Upper lobe of right lung (tissue), 1 donor: ENCODE data around the gene KCNQ1OT1. TPM values are rescaled to one million over a fixed set of nuclear protein-coding genes. Genes with fewer than 3 reads are reported as not detected.

Experiments used
- ATAC-seq: fragments of 200-7000 bp; cut with Tn5 transposase; one replicate; pipeline ENCODE4 v1.9.1; 2020; ENCODE audit warnings: mild to moderate bottlenecking, moderate library complexity
- DNase-seq: peaks from one replicate; pipeline ENCODE4 v3.0.0-alpha.2; 2020
- H3K27ac ChIP-seq: fragments of 200-600 bp; one replicate; pipeline ENCODE4 v1.8.0; 2022
- H3K27me3 ChIP-seq: fragments of 200-600 bp; one replicate; pipeline ENCODE4 v1.8.0; 2022; ENCODE audit warnings: mild to moderate bottlenecking
- H3K36me3 ChIP-seq: fragments of 200-600 bp; one replicate; pipeline ENCODE4 v1.8.0; 2022
- H3K4me1 ChIP-seq: fragments of 200-600 bp; one replicate; pipeline ENCODE4 v1.8.0; 2022
- H3K4me3 ChIP-seq: fragments of 200-600 bp; one replicate; pipeline ENCODE4 v1.8.0; 2022; ENCODE audit warnings: mild to moderate bottlenecking
- H3K9me3 ChIP-seq: fragments of 200-600 bp; one replicate; pipeline ENCODE4 v1.8.0; 2022
- intact Hi-C: fragments of 100-400 bp; cut with DNase I; formaldehyde crosslinking; loops from one replicate; pipeline ENCODE4 v1.11.0; 2022
- total RNA-seq: library from RNA; stranded (reverse); fragmentation: NEBNext Ultra II Directional; extraction: Animal tissue kit (Norgen Biotek cat#: 25700); gene quantifications from one replicate; pipeline ENCODE4 v1.2.1, GENCODE V29; 2021
- TF ChIP-seq, protein P1 (sequence below): fragments of 200-600 bp; IDR thresholded peaks from one replicate; pipeline ENCODE4 v1.8.0; 2022; ENCODE audit warnings: antibody characterized with exemption
- donor health status: DM: no; HTN: yes; CAD: no; lungs with severe emphysema.

KCNQ1OT1 gene
- total RNA-seq, 1 donor from 2014 or later = 2.0 TPM

DNA sequence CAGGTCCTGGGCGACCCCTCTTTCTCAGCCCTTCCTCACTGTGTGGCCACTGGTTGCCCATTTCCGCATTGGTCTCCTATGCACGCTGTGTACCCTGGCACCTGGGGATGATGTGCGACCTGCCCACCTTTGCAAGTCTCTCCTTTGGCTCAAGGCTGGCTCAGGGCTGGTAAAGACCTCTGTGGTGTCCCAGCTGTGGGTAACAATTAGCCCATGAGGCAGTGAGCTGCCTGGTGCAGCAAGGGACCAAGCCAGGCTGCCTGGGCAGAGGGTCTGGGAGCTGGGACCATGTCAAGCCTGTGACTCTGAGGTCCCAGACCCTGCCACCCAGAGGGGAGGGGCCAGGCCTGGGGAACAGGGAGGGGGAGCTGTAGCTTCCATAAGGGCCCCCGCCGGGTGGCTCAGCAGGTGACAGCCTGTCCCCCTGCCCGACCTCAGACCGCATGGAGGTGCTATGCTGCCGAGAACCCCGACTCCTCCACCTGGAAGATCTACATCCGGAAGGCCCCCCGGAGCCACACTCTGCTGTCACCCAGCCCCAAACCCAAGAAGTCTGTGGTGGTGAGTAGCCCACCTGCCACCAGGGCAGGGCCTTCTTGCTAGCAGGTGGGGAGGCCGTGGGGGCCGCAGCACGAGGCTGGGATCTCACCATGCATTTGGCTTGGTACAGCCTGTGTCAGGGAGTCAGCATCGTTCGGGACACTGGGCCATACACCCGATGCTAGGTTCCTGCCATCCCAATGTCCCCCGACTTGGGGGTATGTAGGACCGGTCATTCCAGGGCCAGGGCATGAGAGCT is 112.5 kb downstream of the KCNQ1OT1 start:
- Histone ChIP-seq H3K4me3 (no peak overlapping the region), H3K9me3 (no peaks in the 10 kb centered on the region), H3K36me3 (no peaks in the 10 kb centered on the region), H3K4me1 (no peaks in the 10 kb centered on the region), H3K27me3 (no peaks in the 10 kb centered on the region), H3K27ac (no peak overlapping the region)
- DNase-seq (peak; percentile 61), ATAC-seq (no peak)
- intact Hi-C loops = no loop called here
- TF ChIP-seq, protein P1, sequence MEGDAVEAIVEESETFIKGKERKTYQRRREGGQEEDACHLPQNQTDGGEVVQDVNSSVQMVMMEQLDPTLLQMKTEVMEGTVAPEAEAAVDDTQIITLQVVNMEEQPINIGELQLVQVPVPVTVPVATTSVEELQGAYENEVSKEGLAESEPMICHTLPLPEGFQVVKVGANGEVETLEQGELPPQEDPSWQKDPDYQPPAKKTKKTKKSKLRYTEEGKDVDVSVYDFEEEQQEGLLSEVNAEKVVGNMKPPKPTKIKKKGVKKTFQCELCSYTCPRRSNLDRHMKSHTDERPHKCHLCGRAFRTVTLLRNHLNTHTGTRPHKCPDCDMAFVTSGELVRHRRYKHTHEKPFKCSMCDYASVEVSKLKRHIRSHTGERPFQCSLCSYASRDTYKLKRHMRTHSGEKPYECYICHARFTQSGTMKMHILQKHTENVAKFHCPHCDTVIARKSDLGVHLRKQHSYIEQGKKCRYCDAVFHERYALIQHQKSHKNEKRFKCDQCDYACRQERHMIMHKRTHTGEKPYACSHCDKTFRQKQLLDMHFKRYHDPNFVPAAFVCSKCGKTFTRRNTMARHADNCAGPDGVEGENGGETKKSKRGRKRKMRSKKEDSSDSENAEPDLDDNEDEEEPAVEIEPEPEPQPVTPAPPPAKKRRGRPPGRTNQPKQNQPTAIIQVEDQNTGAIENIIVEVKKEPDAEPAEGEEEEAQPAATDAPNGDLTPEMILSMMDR = no peak

DNA sequence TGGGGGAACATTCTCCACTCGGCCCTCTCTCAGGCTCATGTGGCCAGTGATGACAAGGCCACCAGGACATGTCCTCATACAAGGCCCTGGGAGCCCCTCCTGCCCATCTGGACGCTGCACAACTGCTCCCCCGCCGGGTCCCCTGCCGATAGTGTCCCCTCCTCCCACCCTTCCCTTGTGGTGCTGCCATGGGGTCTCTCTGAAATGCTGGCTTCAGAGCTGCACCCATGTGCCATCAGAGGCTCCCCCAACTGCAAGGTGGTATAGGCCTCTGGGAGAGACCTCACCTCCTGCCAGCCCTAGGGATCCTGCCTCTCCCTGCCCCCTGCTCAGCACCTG is 113.0 kb downstream of the KCNQ1OT1 start:
- TF ChIP-seq, protein P1 = no peak
- Histone ChIP-seq H3K27ac (no peak overlapping the region), H3K4me1 (no peaks in the 10 kb centered on the region), H3K9me3 (no peaks in the 10 kb centered on the region), H3K27me3 (no peaks in the 10 kb centered on the region), H3K36me3 (no peaks in the 10 kb centered on the region), H3K4me3 (no peak overlapping the region)
- intact Hi-C loops = no loop called here
- peak; percentile 58 for DNase-seq
- ATAC-seq = no peak

DNA sequence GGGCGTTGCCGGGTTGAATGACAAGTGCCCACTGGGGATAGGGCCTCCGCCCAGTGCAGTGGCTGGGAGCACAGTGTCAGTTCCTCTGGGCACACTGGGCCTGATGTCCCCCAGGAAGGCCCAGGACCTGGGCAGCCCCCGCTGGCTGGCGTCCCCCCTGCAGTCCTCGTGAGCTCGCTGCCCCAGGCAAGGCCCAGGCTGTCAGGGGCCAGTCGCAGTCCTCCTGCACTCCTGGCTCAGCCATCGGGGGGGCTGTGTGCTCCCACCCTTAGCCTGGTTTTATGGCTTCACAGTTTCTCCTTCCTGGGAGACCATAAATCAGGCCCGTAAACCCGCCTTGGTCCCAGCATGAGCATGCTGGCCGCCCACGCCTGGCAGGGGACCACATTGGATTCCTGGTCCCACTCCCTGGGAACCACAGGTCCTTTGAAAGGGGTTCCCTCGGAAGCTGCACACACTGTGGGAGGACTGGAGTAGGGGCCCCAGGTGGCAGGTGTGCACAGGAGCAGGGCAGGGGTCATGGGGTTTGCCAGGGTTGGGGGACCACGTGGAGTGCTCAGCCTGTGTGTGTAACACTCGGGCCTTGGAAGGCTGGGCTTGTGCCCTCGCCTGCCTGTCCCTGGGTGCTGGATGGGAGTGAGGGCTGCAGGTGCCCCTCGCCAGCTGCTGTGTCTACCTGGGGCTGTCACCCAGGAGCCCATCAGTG is 113.6 kb downstream of the KCNQ1OT1 start:
- Histone ChIP-seq H3K4me3 (no peak overlapping the region), H3K27me3 (no peaks in the 10 kb centered on the region), H3K36me3 (no peaks in the 10 kb centered on the region), H3K4me1 (no peaks in the 10 kb centered on the region), H3K27ac (no peak overlapping the region), H3K9me3 (no peaks in the 10 kb centered on the region)
- intact Hi-C loops = no loop called here
- no peak for ATAC-seq
- TF ChIP-seq, protein P1 = no peak
- peak; percentile 49 for DNase-seq

DNA sequence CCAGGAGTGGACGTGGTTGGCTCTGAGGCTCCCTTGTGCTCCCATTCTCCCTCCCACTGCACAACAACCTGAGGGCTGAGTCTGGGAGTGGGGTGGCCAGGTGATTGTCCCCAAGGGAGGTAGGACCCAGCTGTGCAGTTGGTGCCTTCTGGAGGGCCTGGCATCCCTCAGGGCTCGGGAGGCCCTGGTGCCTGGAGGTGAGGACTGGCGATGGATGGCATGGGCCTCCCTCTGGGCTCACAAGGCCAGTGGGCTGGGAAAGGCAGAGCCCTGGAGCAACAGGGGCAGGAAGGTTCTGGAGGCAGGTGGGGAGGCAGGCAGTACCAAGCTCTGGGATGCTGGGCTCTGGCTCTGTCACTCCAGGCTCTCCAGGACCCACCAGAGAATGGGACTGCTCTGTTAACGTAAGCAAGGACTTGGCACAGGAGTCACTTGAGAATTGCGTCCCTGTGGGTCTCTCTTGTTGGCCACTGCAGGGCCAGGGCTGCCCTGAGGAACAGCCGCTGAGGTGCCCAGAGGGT is 114.2 kb downstream of the KCNQ1OT1 start:
- TF ChIP-seq, protein P1 = no peak
- Histone ChIP-seq H3K9me3 (no peaks in the 10 kb centered on the region), H3K36me3 (no peaks in the 10 kb centered on the region), H3K4me3 (no peak overlapping the region), H3K27me3 (no peaks in the 10 kb centered on the region), H3K27ac (no peak overlapping the region), H3K4me1 (no peaks in the 10 kb centered on the region)
- DNase-seq (peak; percentile 53), ATAC-seq (no peak)
- intact Hi-C loops = no loop called here

DNA sequence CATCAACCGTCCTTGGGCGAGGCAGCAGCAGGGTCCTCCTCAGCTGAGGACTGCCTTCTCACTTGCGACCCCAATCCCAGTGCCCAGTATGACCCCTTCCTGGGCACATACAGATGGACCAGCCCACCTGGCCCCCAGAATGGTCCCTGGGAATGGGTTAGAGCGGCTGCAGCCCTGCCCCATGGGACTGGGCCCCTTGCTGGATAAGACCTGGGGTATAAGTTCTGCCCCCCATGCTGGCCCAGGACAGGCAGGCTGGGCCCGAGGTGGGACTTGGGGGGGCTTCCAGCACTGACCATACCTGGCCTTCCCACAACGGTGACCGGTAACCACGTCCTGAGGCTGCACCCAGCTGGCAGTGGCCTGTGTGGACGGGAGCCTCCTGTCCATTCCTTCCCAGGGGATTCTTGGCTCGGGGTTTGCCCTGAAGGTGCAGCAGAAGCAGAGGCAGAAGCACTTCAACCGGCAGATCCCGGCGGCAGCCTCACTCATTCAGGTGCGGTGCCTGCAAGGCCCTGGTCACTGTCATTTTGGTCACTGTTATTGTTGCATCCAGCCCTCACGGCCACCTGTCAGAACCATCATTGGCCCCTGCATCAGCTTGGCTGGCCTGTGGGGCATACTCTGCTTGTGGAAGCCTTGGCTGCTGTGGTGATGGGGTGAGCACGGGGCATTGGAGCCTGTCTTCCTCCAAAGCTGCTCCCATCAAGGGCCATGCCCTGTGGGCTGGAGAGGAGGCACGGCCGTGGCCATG is 114.8 kb downstream of the KCNQ1OT1 start:
- H3K9me3 ChIP-seq = no peaks in the 10 kb centered on the region
- TF ChIP-seq, protein P1 = no peak
- H3K4me3 ChIP-seq = no peak overlapping the region
- intact Hi-C loops = no loop called here
- no peaks in the 10 kb centered on the region for H3K27me3 ChIP-seq
- no peak overlapping the region for H3K27ac ChIP-seq
- H3K4me1 ChIP-seq = no peaks in the 10 kb centered on the region
- H3K36me3 ChIP-seq = no peaks in the 10 kb centered on the region
- peak; percentile 59 for DNase-seq
- no peak for ATAC-seq
